HFFc6 (cell line): ENCODE measurements around the gene UBR4. TPM values are rescaled to one million over a fixed set of nuclear protein-coding genes. Genes with fewer than 3 reads are reported as not detected.

Source experiments
- DNase-seq: peaks from one replicate; pipeline ENCODE4 v3.0.0-alpha.2; 2018
- H3K27ac Mint-ChIP-seq: 2 replicates; pipeline ENCODE4 v1.8.0; 2020; ENCODE audit warnings: mild to moderate bottlenecking, mixed read lengths
- H3K27me3 Mint-ChIP-seq: 2 replicates; pipeline ENCODE4 v1.8.0; 2021; ENCODE audit warnings: mild to moderate bottlenecking, moderate library complexity, mixed read lengths; ENCODE audit not compliant: insufficient read depth
- H3K36me3 Mint-ChIP-seq: 2 replicates; pipeline ENCODE4 v1.8.0; 2021; ENCODE audit warnings: low read depth, mixed read lengths
- H3K4me1 Mint-ChIP-seq: 2 replicates; pipeline ENCODE4 v1.8.0; 2020; ENCODE audit warnings: low read depth, mixed read lengths
- H3K4me3 Mint-ChIP-seq: 2 replicates; pipeline ENCODE4 v1.8.0; 2020; ENCODE audit warnings: mild to moderate bottlenecking, moderate library complexity, mixed read lengths
- H3K9me3 Mint-ChIP-seq: 2 replicates; pipeline ENCODE4 v1.8.0; 2020; ENCODE audit warnings: mild to moderate bottlenecking, mixed read lengths
- CTCF ChIP-seq: fragments of 200-600 bp; sonication (generic); IDR thresholded peaks from 2 replicates; pipeline ENCODE4 v1.5.0; 2021; ENCODE audit warnings: antibody characterized with exemption, mild to moderate bottlenecking
- total RNA-seq, 6 experiments: library from RNA; stranded (reverse); fragmentation: NEBNext Ultra II Directional; extraction: Animal tissue kit (Norgen Biotek cat#: 25700); gene quantifications; 2 replicates in 1 of 6; 3 replicates in 5 of 6; pipeline ENCODE4 v1.2.3, GENCODE V29; 2021

The UBR4 gene
- total RNA-seq, 6 experiments from 2014 or later, result 74.2 to 116 (median 88.6) TPM

- Mint-ChIP-seq H3K36me3 (peaks cover 19% of the 10 kb centered on the region), H3K9me3 (no peaks in the 10 kb centered on the region), H3K27me3 (no peaks in the 10 kb centered on the region), H3K4me3 (no peak overlapping the region; the same call in 1 of the 2 replicates), H3K4me1 (peaks cover 56% of the 10 kb centered on the region), H3K27ac (peak overlapping the region; percentile 34; the same call in 1 of the 2 replicates)
- DNase-seq, result no peak
- no peak for TF ChIP-seq CTCF
Measured at GRCh38 chr1:19202396-19202795, 7.7 kb downstream of the UBR4 start.

- Mint-ChIP-seq H3K4me3 (no peak overlapping the region), H3K4me1 (peaks cover 37% of the 10 kb centered on the region), H3K9me3 (no peaks in the 10 kb centered on the region), H3K27ac (no peak overlapping the region), H3K27me3 (no peaks in the 10 kb centered on the region; the same call in none of the 2 replicates), H3K36me3 (peaks cover 31% of the 10 kb centered on the region)
- DNase-seq, result no peak
- TF ChIP-seq CTCF, result no peak
Measured at GRCh38 chr1:19199969-19200604, 10.0 kb downstream of the UBR4 start.

- peaks cover 31% of the 10 kb centered on the region for H3K36me3 Mint-ChIP-seq
- H3K9me3 Mint-ChIP-seq, result no peaks in the 10 kb centered on the region
- no peak overlapping the region for H3K4me3 Mint-ChIP-seq
- no peak for TF ChIP-seq CTCF
- DNase-seq, result no peak
- no peaks in the 10 kb centered on the region; the same call in none of the 2 replicates for H3K27me3 Mint-ChIP-seq
- H3K4me1 Mint-ChIP-seq, result peaks cover 31% of the 10 kb centered on the region
- no peak overlapping the region for H3K27ac Mint-ChIP-seq
Measured at GRCh38 chr1:19199329-19199968, 10.6 kb downstream of the UBR4 start.

GRCh38 chr1:19198820-19199219 lies 11.2 kb downstream of the UBR4 start:
- Mint-ChIP-seq H3K4me1 (peaks cover 25% of the 10 kb centered on the region), H3K27ac (no peak overlapping the region), H3K27me3 (no peaks in the 10 kb centered on the region; the same call in none of the 2 replicates), H3K9me3 (no peaks in the 10 kb centered on the region), H3K36me3 (peaks cover 35% of the 10 kb centered on the region), H3K4me3 (no peak overlapping the region)
- no peak for TF ChIP-seq CTCF
- DNase-seq, result no peak

- no peak for DNase-seq
- H3K9me3 Mint-ChIP-seq, result no peaks in the 10 kb centered on the region
- no peak for TF ChIP-seq CTCF
- H3K27me3 Mint-ChIP-seq, result no peaks in the 10 kb centered on the region; the same call in none of the 2 replicates
- peaks cover 15% of the 10 kb centered on the region for H3K4me1 Mint-ChIP-seq
- no peak overlapping the region for H3K27ac Mint-ChIP-seq
- H3K4me3 Mint-ChIP-seq, result no peak overlapping the region
- peaks cover 44% of the 10 kb centered on the region for H3K36me3 Mint-ChIP-seq
Measured at GRCh38 chr1:19197845-19198244, 12.2 kb downstream of the UBR4 start.
